B cell (primary cell): ENCODE measurements around the gene EBLN1.

ENCODE experiments used
- EZH2 ChIP-seq: IDR thresholded peaks from 2 replicates; pipeline ENCODE4 v1.6.1; 2012; ENCODE audit warnings: borderline replicate concordance, low read depth, mild to moderate bottlenecking, moderate library complexity, low read length; ENCODE audit not compliant: insufficient read depth, poor library complexity, severe bottlenecking
- TF ChIP-seq, protein P1 (sequence below): fragments of 200-600 bp; IDR thresholded peaks from one replicate; pipeline ENCODE4 v1.8.0; 2022; ENCODE audit warnings: antibody characterized with exemption, mild to moderate bottlenecking

DNA sequence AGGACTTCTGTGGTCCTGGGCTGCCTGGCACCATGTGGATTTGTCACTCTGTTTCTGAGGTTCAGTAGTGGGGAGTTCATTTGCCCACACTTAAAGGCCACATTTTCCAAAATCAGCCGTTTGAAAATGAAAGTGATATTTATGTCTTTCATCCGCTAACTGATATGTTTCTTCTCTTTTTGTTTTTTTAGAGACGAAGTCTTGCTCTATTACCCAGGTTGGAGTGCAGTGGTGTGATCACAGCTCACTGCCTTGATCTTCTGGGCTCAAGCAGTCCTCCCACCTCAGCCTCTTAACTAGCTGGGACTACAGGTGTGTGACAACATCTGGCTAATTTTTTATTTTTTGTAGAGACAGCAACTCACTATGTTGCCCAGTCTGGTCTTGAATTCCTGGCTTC is 58.6 kb downstream of the EBLN1 start:
- TF ChIP-seq, protein P1, sequence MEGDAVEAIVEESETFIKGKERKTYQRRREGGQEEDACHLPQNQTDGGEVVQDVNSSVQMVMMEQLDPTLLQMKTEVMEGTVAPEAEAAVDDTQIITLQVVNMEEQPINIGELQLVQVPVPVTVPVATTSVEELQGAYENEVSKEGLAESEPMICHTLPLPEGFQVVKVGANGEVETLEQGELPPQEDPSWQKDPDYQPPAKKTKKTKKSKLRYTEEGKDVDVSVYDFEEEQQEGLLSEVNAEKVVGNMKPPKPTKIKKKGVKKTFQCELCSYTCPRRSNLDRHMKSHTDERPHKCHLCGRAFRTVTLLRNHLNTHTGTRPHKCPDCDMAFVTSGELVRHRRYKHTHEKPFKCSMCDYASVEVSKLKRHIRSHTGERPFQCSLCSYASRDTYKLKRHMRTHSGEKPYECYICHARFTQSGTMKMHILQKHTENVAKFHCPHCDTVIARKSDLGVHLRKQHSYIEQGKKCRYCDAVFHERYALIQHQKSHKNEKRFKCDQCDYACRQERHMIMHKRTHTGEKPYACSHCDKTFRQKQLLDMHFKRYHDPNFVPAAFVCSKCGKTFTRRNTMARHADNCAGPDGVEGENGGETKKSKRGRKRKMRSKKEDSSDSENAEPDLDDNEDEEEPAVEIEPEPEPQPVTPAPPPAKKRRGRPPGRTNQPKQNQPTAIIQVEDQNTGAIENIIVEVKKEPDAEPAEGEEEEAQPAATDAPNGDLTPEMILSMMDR: no peak
- TF ChIP-seq EZH2: no peak
